Fibroblast of pulmonary artery (primary cell): ENCODE measurements around the gene METRNL.
"Not testable (repeated sequence)": the region's sequence is repeated elsewhere in the genome, so short reads cannot be mapped to it uniquely, and the experiment has no call there.

Experiments used
- DNase-seq: peaks from one replicate; pipeline ENCODE4 v3.0.0-alpha.2; 2010; ENCODE audit warnings: low read depth
- H3K4me3 ChIP-seq: replicated peaks from 2 replicates; pipeline ENCODE4 v1.5.1; 2011; ENCODE audit warnings: low read depth, mild to moderate bottlenecking, control low read depth, low read length, moderate library complexity
- TF ChIP-seq, protein P1 (sequence below): IDR thresholded peaks from 2 replicates; pipeline ENCODE4 v1.5.1; 2011; ENCODE audit warnings: mild to moderate bottlenecking, control low read depth, low read length, inconsistent platforms; ENCODE audit errors: missing control alignments

The METRNL gene

GRCh38 chr17:83064021-83064731 is 15.2 kb upstream of the METRNL start:
- TF ChIP-seq, protein P1, sequence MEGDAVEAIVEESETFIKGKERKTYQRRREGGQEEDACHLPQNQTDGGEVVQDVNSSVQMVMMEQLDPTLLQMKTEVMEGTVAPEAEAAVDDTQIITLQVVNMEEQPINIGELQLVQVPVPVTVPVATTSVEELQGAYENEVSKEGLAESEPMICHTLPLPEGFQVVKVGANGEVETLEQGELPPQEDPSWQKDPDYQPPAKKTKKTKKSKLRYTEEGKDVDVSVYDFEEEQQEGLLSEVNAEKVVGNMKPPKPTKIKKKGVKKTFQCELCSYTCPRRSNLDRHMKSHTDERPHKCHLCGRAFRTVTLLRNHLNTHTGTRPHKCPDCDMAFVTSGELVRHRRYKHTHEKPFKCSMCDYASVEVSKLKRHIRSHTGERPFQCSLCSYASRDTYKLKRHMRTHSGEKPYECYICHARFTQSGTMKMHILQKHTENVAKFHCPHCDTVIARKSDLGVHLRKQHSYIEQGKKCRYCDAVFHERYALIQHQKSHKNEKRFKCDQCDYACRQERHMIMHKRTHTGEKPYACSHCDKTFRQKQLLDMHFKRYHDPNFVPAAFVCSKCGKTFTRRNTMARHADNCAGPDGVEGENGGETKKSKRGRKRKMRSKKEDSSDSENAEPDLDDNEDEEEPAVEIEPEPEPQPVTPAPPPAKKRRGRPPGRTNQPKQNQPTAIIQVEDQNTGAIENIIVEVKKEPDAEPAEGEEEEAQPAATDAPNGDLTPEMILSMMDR, result no peak
- H3K4me3 ChIP-seq, result no peak overlapping the region
- no peak for DNase-seq

DNA sequence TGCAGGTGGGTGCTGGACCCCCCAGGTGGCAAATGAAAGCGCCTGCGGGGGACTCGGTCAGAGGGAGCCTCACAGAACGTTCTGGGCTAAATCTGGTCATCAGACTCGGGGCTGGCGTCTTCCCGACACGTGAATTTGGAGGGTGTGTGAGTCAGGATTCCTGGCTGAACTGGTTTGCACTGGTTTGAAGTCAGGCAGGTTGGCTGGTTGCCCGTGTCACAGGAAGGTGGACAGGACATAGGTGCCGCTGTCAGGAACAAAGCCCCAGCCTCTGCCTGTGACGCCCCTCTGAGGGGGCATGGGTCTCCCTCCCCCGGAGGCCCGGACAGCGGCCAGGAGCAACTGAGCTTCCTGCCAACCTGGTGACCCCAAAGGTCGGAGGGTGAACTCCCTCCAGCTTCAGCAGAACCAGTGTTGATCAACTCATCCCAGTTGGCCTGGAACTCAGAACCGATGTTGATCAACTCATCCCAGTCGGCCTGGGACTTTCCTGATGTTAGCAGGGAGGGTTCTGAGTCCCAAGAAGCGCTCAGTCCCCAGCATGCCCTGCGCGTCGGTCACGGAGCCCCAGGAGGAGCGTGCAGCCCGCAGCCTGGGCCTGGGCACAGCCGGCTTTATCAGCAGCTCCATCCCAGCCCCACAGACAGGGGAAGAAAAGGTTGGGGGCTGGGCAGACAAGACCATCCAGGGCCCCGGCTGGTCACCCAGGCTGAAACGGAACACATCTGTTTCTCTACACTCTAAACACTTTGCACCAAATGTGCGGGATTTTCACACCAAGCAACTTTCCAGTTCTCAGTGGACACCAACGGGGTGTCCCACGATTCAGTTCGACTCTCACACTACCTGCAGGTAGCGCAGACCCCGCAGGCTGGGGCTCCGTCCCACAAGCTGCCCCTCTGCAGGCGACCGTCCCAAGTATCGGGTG is 14.4 kb upstream of the METRNL start:
- DNase-seq, result no peak
- TF ChIP-seq, protein P1, result no peak
- no peak overlapping the region for H3K4me3 ChIP-seq

GRCh38 chr17:83065660-83066542 is 13.5 kb upstream of the METRNL start:
- TF ChIP-seq, protein P1, result no peak
- DNase-seq, result no peak

GRCh38 chr17:83066543-83066890 is 12.9 kb upstream of the METRNL start:
- H3K4me3 ChIP-seq, DNase-seq: not testable (repeated sequence)

More at GRCh38 chr17:83065660-83066542, 13.5 kb upstream of the METRNL start:
- H3K4me3 ChIP-seq, result no peak overlapping the region

GRCh38 chr17:83067071-83067717 is 12.2 kb upstream of the METRNL start:
- TF ChIP-seq, protein P1, result no peak
- no peak overlapping the region for H3K4me3 ChIP-seq
- no peak for DNase-seq

GRCh38 chr17:83067718-83068261 is 11.6 kb upstream of the METRNL start:
- no peak for DNase-seq
- TF ChIP-seq, protein P1, result no peak
- H3K4me3 ChIP-seq, result no peak overlapping the region
